Measurements from ENCODE around the gene ATP9A.

- TF ChIP-seq, protein P1, sequence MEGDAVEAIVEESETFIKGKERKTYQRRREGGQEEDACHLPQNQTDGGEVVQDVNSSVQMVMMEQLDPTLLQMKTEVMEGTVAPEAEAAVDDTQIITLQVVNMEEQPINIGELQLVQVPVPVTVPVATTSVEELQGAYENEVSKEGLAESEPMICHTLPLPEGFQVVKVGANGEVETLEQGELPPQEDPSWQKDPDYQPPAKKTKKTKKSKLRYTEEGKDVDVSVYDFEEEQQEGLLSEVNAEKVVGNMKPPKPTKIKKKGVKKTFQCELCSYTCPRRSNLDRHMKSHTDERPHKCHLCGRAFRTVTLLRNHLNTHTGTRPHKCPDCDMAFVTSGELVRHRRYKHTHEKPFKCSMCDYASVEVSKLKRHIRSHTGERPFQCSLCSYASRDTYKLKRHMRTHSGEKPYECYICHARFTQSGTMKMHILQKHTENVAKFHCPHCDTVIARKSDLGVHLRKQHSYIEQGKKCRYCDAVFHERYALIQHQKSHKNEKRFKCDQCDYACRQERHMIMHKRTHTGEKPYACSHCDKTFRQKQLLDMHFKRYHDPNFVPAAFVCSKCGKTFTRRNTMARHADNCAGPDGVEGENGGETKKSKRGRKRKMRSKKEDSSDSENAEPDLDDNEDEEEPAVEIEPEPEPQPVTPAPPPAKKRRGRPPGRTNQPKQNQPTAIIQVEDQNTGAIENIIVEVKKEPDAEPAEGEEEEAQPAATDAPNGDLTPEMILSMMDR (tag by site-specific recombination; IDR thresholded peaks at IDR 0.05), result no peak
- TF ChIP-seq PBX3 (CRISPR knock-in tag; IDR thresholded peaks at IDR 0.05), result no peak
- TF ChIP-seq PRDM1 (tag by site-specific recombination; IDR thresholded peaks at IDR 0.05), result no peak
- TF ChIP-seq ZNF394 (tag by site-specific recombination; IDR thresholded peaks at IDR 0.05; ENCODE audit: borderline replicate concordance), result no peak
- no peak for TF ChIP-seq BCL11A (tag by site-specific recombination; IDR thresholded peaks at IDR 0.05; ENCODE audit: low read depth)
- TF ChIP-seq ZNF37A (tag by site-specific recombination; IDR thresholded peaks at IDR 0.05), result no peak
Measured at GRCh38 chr20:51592564-51592963, 175.6 kb downstream of the ATP9A start.

All from HEK293 (cell line).